Aortic smooth muscle cell (primary cell): ENCODE results near the gene PTBP3. TPM values are rescaled to one million over a fixed set of nuclear protein-coding genes. Genes with fewer than 3 reads are reported as not detected.

ENCODE experiments used
- total RNA-seq: library from RNA; depleted of rRNA; stranded (reverse); fragments of >200 nt; gene quantifications from 2 replicates; pipeline ENCODE4 v1.2.3, GENCODE V29; 2014

The PTBP3 gene
- total RNA-seq = 12.9 and 13.4 TPM in 2 replicates

GRCh38 chr9:112332977-112333638 is at the start of gene PTBP3:
Gene PTBP3, minus strand, starts transcription at chr9:112333619. Its CDS starts 35,754 bp downstream, at chr9:112297865.

GRCh38 chr9:112380102-112380824 is 46.8 kb upstream of the PTBP3 start, which contains the start of gene HSDL2:
Gene HSDL2, plus strand, starts transcription at chr9:112380108. Its CDS starts 56 bp downstream, at chr9:112380164.

GRCh38 chr9:112174965-112175795 is 158.2 kb downstream of the PTBP3 start, which contains the start of gene SUSD1:
Gene SUSD1, minus strand, starts transcription at chr9:112175297. Its CDS starts 62 bp downstream, at chr9:112175235.

Other genes starting within 250 kb of the PTBP3 start
- gene SUSD1, start 158.3 kb downstream of the PTBP3 start, total RNA-seq = 23.8 and 23.9 TPM in 2 replicates
- gene HSDL2, start 46.5 kb upstream of the PTBP3 start, total RNA-seq = 32.4 and 51.0 TPM in 2 replicates
- gene KIAA1958, start 153.2 kb upstream of the PTBP3 start, total RNA-seq = 0.66 and 0.68 TPM in 2 replicates